Stimulated activated CD4-positive, alpha-beta T cell treated with anti-CD3 and anti-CD28 coated beads, Interleukin-12 subunit alpha, Interleukin-12 subunit beta, amount 100 ng/mL, for 24 hours (primary cell): Measurements from ENCODE around the gene OR52K2.
"Not testable (repeated sequence)": the region's sequence is repeated elsewhere in the genome, so short reads cannot be mapped to it uniquely, and the experiment has no call there.

Source experiments
- DNase-seq, 2 experiments: peaks; one replicate each; pipeline ENCODE4 v3.0.0-alpha.2; 2020; ENCODE audit warnings: low read depth in 2 of 2

Gene OR52K2

GRCh38 chr11:4448995-4449394 is at the start of gene OR52K2:
Gene OR52K2, plus strand, starts transcription at chr11:4449295. Its CDS starts 45 bp downstream, at chr11:4449340.
- DNase-seq, result no peak

- DNase-seq, result not testable (repeated sequence)
Observed at GRCh38 chr11:4406206-4406605, 42.9 kb upstream of the OR52K2 start.

GRCh38 chr11:4416306-4416705 is 32.8 kb upstream of the OR52K2 start:
- DNase-seq, result no peak

DNA sequence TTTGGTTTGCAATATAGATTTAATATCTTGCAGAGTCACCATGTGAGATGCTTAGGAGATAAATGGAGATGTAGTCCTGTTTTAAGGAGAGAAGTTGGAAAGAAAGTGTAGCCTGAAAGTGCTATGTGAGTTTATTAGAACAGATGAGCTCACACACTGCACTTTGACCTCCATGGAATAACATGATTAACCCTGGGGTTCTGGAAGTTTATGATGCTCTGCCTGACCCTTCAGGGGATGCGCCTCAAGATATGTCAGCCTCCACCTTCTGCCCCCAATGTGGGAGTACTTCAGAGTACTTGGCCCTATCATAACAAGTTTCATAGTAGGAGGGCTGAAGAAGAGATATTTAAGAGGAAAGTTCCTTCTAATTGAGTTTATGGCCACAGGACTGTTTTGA is 32.3 kb upstream of the OR52K2 start:
- no peak for DNase-seq

GRCh38 chr11:4418403-4418802 is 30.7 kb upstream of the OR52K2 start:
- DNase-seq, result no peak

DNA sequence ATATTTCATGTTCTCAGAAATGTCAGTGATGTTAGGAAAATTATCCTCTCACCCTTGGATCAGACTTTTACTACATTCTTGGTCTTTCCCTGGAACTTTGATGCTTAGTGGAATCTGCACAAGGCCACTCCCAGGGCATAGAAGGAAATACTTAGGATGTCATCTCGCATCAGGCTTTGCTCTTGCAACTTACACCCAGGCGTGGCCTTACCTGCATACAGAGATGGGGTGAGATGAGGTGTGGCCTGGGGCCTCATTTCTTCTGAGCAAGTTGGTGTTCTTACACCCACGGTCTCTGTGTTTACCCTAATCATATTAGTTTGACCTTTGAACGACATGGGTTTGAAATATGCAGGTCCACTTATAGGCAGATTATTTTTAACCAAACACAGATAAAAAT is 19.0 kb upstream of the OR52K2 start:
- DNase-seq, result no peak

DNA sequence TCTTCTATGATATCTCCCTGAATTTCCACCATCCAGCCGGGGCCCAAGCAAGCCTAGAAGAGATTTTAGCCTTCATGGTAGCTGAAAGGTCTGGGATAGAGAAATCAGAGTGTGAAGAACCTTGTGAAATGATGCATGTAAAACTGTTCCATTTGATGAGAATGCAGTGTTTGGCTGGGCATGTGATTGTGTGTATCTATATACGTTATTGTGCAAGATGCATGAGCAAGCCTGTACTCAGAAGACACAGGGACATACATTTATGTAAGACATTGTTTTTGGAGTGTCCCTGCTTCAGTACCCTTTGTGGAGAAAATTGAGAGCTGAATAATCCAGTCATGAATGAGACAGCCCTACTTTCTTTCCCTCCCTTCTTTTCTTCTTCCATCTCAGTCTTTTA is 15.2 kb upstream of the OR52K2 start:
- no peak for DNase-seq

DNA sequence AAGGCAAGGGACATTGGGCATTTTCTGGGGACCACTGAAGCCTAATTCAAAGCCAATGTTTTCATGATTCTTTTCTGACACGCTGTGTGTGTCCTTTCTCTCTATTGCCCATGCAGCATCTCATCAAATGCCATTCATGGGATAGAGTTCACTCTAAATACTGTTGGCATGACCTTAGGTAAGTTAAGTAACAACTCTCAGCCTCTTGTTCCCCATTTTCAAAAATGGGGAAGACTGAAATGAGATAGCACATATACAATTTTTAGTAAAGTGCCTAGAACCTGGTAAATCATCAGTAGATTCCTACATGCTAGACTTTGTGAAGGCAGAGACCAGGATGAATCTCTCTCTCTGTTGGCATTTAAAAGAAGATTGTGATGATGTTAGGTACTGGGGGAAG is 12.7 kb upstream of the OR52K2 start:
- no peak for DNase-seq

- no peak for DNase-seq
Observed at GRCh38 chr11:4441515-4441914, 7.6 kb upstream of the OR52K2 start.

GRCh38 chr11:4443232-4443891 is 5.7 kb upstream of the OR52K2 start:
- no peak for DNase-seq

- DNase-seq, result no peak
Observed at GRCh38 chr11:4453118-4453517, 4.0 kb downstream of the OR52K2 start.

GRCh38 chr11:4454021-4454420 is 4.9 kb downstream of the OR52K2 start:
- DNase-seq, result no peak

- DNase-seq, result no peak
Observed at GRCh38 chr11:4455419-4455818, 6.3 kb downstream of the OR52K2 start.

DNA sequence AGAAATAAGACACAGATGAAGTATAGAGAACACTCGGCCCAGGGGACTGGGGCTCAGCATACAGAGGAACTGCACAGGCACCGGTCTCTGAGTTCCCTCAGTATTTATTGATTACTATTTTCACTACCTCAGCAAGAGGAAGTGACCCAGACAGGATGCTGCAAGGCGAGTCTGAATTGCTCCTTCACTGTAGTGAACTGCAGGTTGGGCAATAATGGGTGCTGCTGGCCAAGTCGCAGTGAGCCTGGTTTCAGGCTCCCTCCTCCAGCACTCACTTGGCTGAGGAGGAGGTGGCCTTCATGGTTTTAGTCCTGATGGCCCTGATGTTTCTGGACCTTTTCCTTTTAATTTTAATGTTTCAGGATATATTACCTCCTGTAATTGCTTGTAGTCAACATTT is 10.4 kb downstream of the OR52K2 start:
- DNase-seq, result no peak

- no peak for DNase-seq
Observed at GRCh38 chr11:4460151-4460550, 11.1 kb downstream of the OR52K2 start.

- no peak for DNase-seq
Observed at GRCh38 chr11:4464216-4465159, 15.4 kb downstream of the OR52K2 start.

GRCh38 chr11:4465407-4465806 is 16.3 kb downstream of the OR52K2 start:
- no peak for DNase-seq

DNA sequence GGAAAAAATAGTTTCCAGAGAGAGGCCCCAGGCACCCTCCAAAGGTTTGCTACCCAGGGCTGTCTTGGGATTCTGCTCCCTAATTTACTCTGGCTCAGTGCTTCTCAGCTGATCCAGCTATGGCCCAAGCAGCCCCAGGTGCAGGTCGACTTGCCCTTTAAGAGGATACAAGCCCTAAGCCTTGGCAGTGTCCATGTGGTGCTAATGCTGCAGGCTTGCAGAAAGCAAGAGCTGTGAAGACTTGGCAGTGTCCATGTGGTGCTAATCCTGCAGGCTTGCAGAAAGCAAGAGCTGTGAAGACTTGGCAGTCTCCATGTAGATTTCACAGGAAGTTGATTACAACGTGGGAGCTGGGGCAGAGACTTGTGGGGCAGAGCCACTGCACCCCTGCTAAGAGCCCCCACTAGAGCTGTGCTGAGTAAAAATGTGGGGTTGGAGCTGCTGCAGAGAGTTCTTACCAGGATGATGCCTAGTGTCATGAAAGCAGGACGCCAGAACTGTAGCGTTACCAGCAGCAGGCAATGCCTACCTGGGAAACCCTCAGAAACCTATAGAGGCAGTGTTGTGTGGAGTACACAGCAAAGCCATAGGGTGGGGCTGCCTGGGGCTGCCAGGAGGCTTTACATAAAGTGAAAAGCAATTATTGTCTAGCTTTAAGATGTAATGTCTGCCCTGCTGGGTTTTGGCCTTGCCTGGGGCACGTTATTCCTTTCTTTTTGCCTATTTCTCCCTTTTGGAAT is 17.2 kb downstream of the OR52K2 start:
- DNase-seq, result no peak

DNA sequence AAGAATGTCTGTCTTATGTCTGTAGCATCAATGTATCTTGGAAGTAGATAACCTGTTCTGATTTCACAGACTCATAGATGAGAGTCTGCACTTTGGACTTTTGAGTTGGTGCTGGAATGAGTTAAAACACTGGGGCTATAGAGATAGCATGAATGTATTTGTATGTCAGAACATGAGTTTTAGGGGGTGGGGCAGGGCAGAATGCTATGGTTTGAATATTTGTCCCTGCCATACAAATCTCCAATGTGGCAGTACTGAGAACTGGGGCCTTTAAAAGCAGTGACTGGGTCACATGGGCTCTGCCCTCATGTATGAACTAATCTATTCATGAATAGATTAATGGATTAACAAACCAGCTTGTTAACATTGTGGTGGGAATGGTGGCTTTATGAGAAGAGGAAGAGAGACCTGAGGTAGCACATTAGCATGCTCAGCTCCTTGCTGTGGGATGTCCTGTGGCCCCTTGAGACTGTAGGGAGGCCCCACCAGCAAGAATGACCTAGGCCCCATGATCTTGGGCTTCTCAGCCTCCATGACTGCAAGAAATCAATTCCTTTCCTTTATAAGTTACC is 17.9 kb downstream of the OR52K2 start:
- no peak for DNase-seq

DNA sequence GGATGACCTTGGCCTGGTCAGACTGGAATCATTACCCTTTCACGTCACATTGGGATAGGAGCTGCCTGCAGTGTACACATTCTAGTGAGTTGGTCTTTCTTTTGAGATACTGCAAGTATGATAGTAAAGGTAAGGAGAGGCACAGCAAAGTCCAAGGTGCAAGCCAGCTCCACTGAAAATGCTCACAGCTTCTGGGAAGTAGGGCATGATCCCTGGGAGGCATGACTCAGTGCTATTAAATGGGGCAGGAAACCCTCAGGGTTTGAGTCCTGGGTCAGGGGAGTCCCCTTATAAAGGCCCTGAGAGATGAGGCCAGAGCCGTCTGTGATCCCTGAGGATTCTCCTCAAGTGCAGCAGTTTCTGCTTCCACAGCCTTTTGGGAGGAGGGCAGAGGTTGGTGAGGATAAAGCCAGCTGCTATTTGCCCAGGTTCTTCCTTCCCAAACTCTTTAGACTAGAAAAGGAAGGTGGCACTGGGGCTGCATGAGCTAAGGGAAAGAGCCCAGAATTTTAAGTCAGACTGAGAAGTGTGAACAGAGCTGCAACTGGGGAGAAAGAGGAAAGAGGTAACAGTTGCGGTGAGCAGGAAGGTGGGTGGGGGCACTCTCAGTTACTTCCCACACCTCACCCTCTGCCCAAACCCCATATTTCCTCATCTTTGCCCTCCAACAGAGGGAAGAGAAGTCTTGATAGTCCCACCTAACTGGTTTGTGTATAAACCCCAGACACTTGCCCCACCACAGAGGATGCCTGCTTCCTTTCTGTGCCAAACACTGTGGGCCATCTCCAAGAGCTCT is 18.9 kb downstream of the OR52K2 start:
- no peak for DNase-seq

- DNase-seq, result no peak
Observed at GRCh38 chr11:4479644-4480043, 30.5 kb downstream of the OR52K2 start.
